GM15510 (cell line): Measurements from ENCODE around the gene ITGBL1.

Experiments used
- POLR2A ChIP-seq: IDR thresholded peaks from 3 replicates; pipeline ENCODE4 v1.6.1; 2011; ENCODE audit warnings: borderline replicate concordance; ENCODE audit not compliant: insufficient read length; ENCODE audit errors: extremely low read depth

ITGBL1 gene, protein sequence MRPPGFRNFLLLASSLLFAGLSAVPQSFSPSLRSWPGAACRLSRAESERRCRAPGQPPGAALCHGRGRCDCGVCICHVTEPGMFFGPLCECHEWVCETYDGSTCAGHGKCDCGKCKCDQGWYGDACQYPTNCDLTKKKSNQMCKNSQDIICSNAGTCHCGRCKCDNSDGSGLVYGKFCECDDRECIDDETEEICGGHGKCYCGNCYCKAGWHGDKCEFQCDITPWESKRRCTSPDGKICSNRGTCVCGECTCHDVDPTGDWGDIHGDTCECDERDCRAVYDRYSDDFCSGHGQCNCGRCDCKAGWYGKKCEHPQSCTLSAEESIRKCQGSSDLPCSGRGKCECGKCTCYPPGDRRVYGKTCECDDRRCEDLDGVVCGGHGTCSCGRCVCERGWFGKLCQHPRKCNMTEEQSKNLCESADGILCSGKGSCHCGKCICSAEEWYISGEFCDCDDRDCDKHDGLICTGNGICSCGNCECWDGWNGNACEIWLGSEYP

DNA sequence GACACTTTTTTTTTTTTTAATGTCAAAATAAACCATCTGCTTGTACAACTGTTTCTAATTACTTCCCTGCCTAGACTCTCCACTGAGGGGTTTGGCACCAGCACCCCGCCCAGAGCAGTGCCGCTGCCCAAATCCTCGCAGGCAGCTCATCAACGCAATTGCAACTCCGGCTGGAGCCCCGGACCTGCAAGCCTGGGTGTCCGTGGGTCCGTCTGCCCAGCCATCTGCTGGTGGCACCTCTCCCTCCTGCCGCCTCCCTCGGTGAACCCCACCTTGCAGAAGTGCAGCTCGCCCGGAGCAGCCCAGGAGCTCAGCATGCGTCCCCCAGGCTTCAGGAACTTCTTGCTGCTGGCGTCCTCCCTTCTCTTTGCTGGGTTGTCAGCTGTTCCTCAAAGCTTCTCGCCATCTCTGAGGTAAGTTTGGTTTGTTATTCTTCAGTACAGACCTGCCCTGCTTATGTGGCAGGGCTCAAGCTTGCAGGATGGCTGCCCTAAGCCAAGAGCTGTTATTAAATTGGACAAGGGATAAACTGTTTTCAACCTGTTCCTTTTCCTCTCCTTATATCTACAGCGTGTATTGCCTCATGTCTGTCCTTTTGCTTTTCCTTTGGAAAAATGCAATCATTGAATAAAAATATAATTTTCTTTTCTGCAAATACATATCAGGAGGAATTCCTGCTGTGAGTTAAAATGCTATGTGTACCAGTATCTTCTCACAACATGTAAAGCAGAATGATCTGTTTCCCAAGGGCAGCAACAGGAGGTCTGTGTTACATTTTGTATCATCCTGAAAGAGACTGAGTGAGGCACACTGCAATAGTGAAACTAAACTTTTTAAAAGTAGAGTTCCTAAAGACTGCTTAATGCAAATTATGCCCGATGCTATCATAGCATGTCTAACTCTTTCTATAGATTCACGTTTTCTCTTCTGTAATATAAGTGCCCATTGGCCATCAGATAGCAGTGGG is at the start of gene ITGBL1:
ITGBL1 (plus strand) TSS at position 157 of the 967 bp plus-strand sequence; CDS start at position 316, 159 bp downstream.
- no peak for TF ChIP-seq POLR2A

DNA sequence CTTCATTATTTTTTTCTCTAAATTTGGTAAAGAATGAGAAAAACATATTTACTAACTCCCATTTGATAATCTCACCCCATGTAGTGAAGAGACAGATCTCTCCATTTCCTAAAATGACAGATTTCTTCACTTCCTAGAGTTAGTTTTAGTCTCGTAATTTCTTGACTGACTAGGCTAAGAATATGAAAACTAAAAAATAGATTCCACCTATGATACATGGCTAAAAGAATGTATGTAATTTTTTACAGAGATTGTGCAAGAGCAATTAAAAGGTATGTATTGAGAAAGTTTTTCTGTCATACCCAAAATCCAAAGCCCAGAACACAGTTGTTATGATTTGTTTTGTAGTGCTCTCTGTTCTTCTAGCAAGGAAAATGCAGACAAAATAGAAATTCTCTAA is 45.7 kb upstream of the ITGBL1 start:
- no peak for TF ChIP-seq POLR2A

DNA sequence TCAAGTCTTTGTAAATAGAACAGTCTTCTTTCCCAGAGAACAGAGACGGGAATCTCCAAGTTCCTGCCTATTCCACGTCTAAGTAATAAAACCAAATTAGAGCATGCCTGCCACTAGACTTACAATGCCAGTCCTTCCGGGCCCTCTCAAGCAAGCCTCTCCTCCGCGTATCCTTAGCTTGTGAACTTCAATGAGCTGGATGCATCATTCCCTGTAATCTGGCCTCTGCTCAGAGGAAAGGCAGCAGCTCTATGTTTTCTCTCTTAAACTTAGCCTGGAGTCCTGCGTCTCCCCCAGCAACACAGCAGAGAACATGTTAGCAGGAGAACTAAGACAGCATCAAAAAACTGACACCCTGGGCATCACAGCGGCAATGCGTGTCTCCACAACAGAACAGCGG is 44.3 kb upstream of the ITGBL1 start:
- no peak for TF ChIP-seq POLR2A

DNA sequence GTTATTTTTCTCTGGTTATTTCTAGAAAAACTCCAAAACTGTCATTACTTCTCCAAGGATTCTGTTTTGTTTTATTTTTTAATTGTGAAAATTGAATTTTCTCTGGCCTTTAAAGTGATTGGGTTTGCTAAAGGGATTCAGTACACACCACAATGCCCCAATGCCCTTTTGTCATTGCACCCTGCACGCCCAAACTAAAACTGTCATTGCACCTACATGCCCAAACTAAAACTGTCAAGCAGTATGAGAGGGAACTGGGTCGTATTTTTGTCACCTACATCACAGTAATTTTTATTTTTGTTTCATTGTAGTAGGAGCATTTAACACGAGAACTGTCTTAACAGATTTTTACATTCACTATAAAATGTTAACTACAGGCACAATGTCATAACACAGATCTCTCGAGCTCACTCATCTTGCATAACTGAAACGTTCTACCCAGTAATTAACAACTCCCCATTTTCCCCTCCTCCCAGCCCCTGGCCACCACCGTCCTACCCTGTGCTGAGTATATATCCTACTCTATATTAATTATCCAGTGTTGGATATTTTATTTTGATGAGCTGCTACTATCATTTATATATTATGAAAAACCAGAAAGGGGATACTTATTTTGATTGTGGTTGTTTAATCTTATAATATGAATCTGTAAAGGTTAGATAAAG is 43.4 kb upstream of the ITGBL1 start:
- TF ChIP-seq POLR2A, result no peak

DNA sequence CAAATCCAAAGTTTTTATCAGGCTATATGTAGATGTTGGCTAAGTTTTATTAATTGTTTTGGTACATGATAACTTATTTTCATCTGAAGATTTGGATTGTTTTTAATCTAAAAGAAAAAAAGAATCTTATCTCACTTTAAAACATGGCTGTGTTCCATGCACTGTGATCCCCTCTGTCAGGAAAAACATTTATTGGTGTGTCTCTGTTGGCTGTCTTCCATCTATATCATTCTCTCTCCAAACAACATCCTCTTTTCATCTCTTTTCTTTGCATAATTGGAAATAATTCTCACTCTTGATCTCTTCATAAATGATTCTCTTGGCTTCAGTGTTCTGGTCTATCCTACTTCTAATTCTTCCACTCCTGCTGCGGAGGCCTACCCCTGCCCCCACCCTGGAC is 40.4 kb upstream of the ITGBL1 start:
- TF ChIP-seq POLR2A, result no peak

DNA sequence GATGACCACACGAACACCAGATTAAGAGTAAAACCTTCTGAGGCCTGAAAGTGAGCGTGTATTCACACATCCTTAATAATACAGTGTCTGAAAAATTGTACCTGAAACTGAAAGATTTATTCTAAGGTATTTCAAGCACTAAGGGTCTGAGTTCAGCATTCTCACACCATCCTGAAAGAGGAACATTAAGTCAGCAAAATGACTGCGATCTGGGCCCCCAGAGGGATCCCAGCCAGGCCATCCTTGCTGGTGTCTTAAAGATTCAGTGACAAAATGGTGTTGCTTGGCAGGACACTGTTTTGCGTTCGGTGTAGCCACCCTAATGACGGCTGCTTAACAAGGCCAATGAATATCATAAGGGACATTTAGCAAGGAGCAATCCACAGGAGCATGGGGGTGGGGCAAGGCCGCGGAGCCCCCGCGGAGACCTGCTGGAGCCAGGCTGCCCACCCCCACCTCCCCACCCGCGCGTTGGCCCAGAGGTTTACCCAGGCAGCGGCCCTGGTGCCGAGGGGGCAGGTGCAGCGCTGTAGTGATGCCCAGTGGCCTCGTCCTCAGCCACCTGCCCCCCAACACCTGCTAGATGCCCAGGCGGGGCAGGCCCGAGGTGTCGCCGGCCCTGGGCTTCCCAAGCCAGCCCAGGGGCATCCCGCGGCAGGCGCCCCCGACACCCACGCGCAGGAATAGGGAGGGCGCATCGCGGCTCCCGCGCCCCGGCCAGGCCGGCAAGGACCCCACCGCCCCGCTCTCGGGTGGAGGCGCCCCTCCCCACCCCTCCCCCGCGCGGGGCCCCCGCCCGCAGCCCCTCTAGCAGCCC is 36.9 kb upstream of the ITGBL1 start:
- TF ChIP-seq POLR2A, result no peak

DNA sequence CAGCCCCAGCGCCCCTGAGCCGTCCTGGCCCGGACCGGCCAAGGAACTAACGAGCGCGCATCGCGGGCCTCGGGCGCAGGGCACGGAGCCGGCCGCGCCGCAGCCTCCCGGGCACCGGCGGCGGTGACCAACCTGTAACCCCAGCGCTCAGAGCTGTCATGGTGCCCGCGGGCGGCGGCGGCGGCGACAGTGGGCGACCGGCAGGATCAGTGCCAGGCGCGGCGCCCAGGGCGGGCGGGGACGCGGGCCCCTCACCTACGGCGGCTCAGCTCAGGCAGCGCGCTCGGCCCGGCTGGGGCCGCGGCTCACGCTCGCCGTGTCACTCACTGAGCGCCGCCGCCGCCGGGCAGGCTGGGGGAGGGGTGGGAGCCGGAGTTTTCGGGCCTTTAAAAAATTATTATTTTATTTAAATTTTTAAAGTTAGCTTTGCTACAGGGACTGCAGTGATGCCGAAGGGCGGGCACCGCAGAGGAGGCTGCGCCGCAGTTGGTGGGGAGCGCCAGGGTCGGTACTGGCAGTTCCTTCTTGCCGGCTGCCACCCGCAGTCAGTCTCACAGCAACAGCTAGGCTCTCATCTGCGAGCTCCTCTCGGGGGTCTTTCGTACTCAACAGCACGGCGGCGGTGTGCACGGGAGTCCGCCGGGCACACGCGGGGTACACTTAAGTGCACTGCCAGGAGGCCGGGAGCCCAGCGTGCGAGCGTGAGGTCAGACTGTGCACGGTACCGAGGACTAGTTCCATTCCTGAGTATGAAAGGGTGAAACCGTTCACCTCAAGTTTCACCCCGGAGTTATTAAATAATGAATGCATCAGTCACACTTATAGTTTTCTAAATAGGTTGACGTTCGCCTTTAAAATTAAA is 36.1 kb upstream of the ITGBL1 start, which contains the start of gene NALCN:
NALCN (minus strand) TSS at position 328 of the 862 bp plus-strand sequence. CDS start 17,382 bp downstream, outside the sequence.
- no peak for TF ChIP-seq POLR2A

DNA sequence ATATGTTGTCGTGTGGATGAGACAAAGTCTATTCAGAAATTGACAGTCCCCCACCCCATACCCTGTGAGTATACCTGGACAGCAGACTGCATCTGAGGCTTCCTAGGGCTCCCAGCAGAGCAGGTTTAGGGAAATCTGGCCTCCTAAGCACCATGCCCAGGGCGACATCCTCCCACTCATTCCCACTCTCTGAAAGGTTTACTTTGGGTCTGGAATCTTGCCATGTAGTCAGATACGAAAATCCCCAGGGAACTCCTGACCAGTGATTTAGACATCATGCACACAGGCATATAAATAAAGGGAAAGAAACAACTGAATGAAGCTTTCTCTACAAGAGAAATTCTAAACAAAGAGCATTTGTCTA is 35.5 kb upstream of the ITGBL1 start:
- TF ChIP-seq POLR2A, result no peak

DNA sequence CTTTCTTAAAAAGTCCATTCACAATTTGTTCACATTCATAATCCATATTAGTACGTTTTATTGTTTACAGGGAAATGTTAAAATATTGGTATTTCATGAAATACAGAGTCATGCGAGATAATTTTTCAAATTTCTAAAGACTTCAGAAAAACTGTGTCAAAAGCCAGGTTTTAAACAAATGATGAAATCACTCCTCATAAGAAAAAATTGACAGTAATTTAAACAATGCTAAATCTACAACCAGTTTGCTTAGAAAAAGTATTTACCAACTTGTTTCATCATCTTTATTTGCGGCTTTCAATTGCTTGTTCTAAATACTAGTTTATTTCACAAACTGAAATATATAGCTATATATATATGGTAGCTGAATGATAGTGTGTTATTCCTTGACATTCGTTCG is 35.0 kb upstream of the ITGBL1 start:
- TF ChIP-seq POLR2A, result no peak

DNA sequence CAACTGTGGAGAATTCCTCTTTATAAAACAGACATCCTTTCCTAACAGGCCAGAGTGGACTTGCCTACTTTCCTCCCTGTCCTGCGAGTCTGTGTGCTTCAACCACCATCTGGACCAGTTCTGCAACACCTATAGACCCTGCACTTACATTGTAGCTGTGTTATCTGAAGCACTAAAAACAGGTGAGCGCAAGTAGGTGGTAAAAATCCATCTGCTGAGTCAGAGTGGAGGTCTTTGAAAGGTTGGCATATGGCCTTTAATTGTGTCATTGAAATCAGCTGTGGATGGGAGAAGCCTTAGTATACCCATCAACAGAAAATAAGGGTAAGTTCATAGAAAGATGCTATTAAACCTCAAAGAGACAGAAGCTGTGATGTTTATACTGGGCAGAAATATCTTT is 28.6 kb upstream of the ITGBL1 start:
- no peak for TF ChIP-seq POLR2A

DNA sequence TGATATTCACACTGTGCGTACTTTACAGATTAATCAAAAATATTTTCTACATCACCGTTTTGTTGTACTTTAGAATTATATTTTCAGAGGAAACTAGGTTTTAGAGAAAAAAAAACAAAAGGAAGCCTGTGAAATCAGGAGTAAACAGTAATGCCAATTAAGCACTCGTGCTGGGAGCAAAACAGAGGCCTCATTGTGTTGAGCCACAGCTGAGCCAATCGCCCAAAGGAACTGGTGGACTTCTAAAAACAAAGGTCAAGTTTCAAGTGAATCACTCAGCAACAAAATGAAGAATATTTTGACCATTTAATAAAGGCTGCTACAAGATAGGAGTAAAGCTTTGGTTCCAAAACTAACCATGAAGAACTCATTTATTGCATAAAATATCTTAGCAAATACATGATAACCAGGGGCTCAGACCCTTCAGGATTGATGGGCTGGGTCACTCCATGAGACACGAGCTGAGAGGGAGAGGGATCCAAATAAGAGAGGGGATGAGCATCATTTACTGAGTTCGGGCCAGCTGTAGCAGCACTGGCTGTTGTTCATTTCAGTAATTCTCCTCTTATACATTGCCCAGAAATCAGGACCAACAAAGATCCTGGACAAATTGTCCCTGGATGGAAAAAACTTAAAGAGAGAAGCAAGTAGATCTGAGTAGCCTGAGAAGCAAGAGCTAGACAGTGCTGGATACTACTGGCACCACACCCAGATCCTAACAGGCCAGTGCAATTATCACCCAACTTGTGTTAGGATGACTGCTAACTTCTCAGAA is 27.9 kb upstream of the ITGBL1 start:
- no peak for TF ChIP-seq POLR2A

DNA sequence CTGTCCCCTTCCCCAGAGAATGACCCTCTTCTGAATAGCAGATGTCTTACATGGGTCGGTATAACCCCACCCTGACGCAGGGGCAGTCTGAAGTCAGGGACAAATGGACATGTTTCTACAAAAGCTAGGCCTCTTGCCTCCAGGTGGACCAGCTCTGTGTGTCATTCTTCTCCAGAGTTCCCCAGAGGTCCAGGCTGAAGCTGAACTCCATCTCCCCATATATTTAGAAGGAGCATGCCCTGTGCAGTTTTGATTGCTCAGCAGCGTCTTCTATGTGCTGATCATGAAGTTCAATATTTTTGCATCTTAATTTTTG is 27.4 kb upstream of the ITGBL1 start:
- TF ChIP-seq POLR2A, result no peak
